ENCODE data around the gene HID1. TPM values are rescaled to one million over a fixed set of nuclear protein-coding genes. Genes with fewer than 3 reads are reported as not detected.
"Not testable (repeated sequence)": the region's sequence is repeated elsewhere in the genome, so short reads cannot be mapped to it uniquely, and the experiment has no call there.

The HID1 gene
- total RNA-seq, 2 donors from 2014 or later: 87.1 to 101 TPM

DNA sequence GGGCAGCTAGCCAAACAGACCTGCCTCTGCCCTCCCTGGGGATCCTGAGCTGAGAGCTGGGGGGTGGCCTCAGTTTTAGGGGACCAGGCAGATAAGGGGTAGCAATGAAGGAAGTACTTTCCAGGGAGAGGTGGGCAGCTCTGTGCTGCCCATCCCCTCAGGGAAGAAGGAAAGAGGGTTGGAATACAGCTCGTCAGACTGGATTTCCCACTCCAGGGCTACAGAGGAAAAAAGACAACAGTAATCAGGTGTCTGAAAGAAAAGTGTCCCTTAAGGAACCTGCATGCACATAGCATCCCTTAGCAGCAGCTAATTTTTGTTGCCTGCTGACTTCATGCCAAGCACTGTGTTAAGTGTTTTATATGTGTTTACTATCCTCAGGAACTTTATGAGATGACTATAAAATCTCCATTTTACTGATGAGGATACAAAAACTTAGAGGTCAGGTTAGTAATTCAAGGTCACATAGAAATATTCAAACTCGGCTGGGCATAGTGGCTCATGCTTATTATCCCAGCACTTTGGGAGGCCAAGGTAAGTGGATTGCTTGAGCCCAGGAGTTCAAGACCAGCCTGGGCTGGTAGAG, 36.7 kb upstream of the HID1 start:
- H3K4me3 ChIP-seq: no peak overlapping the region
- H3K4me1 ChIP-seq (replicated peaks): peaks cover 5% of the 10 kb centered on the region
- DNase-seq (ENCODE audit: low spot score): peak; percentile 38
- H3K9me3 ChIP-seq: no peaks in the 10 kb centered on the region
- 26% methylated on average over 2 of the region's 2 CpGs for WGBS
- TF ChIP-seq, protein P1, sequence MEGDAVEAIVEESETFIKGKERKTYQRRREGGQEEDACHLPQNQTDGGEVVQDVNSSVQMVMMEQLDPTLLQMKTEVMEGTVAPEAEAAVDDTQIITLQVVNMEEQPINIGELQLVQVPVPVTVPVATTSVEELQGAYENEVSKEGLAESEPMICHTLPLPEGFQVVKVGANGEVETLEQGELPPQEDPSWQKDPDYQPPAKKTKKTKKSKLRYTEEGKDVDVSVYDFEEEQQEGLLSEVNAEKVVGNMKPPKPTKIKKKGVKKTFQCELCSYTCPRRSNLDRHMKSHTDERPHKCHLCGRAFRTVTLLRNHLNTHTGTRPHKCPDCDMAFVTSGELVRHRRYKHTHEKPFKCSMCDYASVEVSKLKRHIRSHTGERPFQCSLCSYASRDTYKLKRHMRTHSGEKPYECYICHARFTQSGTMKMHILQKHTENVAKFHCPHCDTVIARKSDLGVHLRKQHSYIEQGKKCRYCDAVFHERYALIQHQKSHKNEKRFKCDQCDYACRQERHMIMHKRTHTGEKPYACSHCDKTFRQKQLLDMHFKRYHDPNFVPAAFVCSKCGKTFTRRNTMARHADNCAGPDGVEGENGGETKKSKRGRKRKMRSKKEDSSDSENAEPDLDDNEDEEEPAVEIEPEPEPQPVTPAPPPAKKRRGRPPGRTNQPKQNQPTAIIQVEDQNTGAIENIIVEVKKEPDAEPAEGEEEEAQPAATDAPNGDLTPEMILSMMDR (IDR thresholded peaks at IDR 0.05): no peak
- TF ChIP-seq POLR2AphosphoS5 (IDR thresholded peaks at IDR 0.05) (peak; percentile 61), POLR2A (IDR thresholded peaks at IDR 0.05) (no peak)
- intact Hi-C loops (cut with DNase I): no loop called here
- H3K27me3 ChIP-seq (replicated peaks; ENCODE audit: insufficient read depth): no peaks in the 10 kb centered on the region
- H3K27ac ChIP-seq: peak overlapping the region; percentile 36 to 72
- H3K36me3 ChIP-seq: no peaks in the 10 kb centered on the region

DNA sequence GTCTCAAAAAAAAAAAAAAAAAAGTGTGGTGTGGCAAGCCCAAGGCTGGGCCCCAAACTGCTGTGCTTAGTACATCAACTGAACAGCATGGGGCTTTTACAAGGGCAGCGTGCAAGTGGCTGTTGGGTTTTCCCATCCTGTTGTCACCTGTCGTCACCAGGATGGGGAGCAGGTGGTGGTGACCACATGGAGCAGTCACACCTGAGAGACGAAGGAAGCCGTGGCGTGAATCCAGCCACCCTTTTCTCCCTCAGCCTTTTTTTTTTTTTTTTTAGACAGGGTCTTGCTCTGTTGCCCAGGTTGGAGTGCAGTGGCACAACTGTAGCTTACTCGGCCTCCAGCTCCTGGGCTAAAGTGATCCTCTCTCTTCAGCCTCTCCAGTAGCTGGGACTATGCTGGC, 35.8 kb upstream of the HID1 start:
- Histone ChIP-seq H3K27me3 (replicated peaks; ENCODE audit: insufficient read depth) (no peaks in the 10 kb centered on the region), H3K9me3 (no peaks in the 10 kb centered on the region), H3K36me3 (no peaks in the 10 kb centered on the region), H3K4me3 (no peak overlapping the region), H3K4me1 (replicated peaks) (peaks cover 5% of the 10 kb centered on the region), H3K27ac (no peak overlapping the region)
- 90% methylated on average over 6 of the region's 6 CpGs for WGBS
- TF ChIP-seq, protein P1 (IDR thresholded peaks at IDR 0.05): no peak
- TF ChIP-seq POLR2A (IDR thresholded peaks at IDR 0.05) (no peak), POLR2AphosphoS5 (IDR thresholded peaks at IDR 0.05) (no peak)
- no peak for DNase-seq (ENCODE audit: low spot score)
- intact Hi-C loops (cut with DNase I): no loop called here

- Histone ChIP-seq H3K9me3 (no peaks in the 10 kb centered on the region), H3K4me3 (no peak overlapping the region), H3K36me3 (no peaks in the 10 kb centered on the region), H3K4me1 (replicated peaks) (peaks cover 5% of the 10 kb centered on the region), H3K27me3 (replicated peaks; ENCODE audit: insufficient read depth) (no peaks in the 10 kb centered on the region), H3K27ac (no peak overlapping the region)
- 98% methylated on average over 5 of the region's 5 CpGs for WGBS
- no peak for TF ChIP-seq POLR2A (IDR thresholded peaks at IDR 0.05)
- TF ChIP-seq, protein P1 (IDR thresholded peaks at IDR 0.05): no peak
- TF ChIP-seq POLR2AphosphoS5 (IDR thresholded peaks at IDR 0.05): no peak
- intact Hi-C loops (cut with DNase I): no loop called here
- DNase-seq (ENCODE audit: low spot score): no peak
These were observed 34.1 kb upstream of the HID1 start for GRCh38 chr17:75006653-75007052.

GRCh38 chr17:75006084-75006483, 33.5 kb upstream of the HID1 start:
- H3K27ac ChIP-seq; intact Hi-C loops (cut with DNase I); H3K27me3 ChIP-seq (replicated peaks; ENCODE audit: insufficient read depth); H3K4me3 ChIP-seq; DNase-seq (ENCODE audit: low spot score); H3K36me3 ChIP-seq; H3K4me1 ChIP-seq (replicated peaks); H3K9me3 ChIP-seq: not testable (repeated sequence)
- 87% methylated on average over 6 of the region's 6 CpGs for WGBS

GRCh38 chr17:75005291-75005690, 32.7 kb upstream of the HID1 start:
- H3K27ac ChIP-seq: no peak overlapping the region
- 95% methylated on average over 8 of the region's 8 CpGs for WGBS
- no peak for TF ChIP-seq POLR2A (IDR thresholded peaks at IDR 0.05)
- no peak for TF ChIP-seq POLR2AphosphoS5 (IDR thresholded peaks at IDR 0.05)
- TF ChIP-seq, protein P1 (IDR thresholded peaks at IDR 0.05): no peak
- H3K36me3 ChIP-seq: no peaks in the 10 kb centered on the region
- no peaks in the 10 kb centered on the region for H3K27me3 ChIP-seq (replicated peaks; ENCODE audit: insufficient read depth)
- H3K4me3 ChIP-seq: no peak overlapping the region
- intact Hi-C loops (cut with DNase I): no loop called here
- H3K4me1 ChIP-seq (replicated peaks): no peaks in the 10 kb centered on the region
- DNase-seq (ENCODE audit: low spot score): no peak
- H3K9me3 ChIP-seq: no peaks in the 10 kb centered on the region
